CD14-positive monocyte (primary cell): Measurements from ENCODE around the gene RNF213. TPM values are rescaled to one million over a fixed set of nuclear protein-coding genes. Genes with fewer than 3 reads are reported as not detected.

Experiments
- DNase-seq, 3 donors: peaks; one replicate each; pipeline ENCODE4 v3.0.0-alpha.2; 2011 to 2022
- H2AFZ ChIP-seq: 2 replicates; pipeline ENCODE4 v1.6.0; 2012; ENCODE audit warnings: mild to moderate bottlenecking, low read depth, low read length, inconsistent platforms; ENCODE audit not compliant: insufficient read depth, poor library complexity, severe bottlenecking
- H3K27ac ChIP-seq, 2 donors: 1 replicate in 1 of 2; 2 replicates in 1 of 2; pipeline ENCODE4 v1.5.1; 2012 to 2013; ENCODE audit warnings: low read length in 2 of 2, control low read depth in 1 of 2, inconsistent platforms in 1 of 2, low read depth in 1 of 2, mild to moderate bottlenecking in 1 of 2
- H3K27me3 ChIP-seq, 2 donors: one replicate each; pipeline versions ENCODE4 v1.6.0 to v1.6.1; 2011 to 2013; ENCODE audit warnings: low read length in 2 of 2; ENCODE audit not compliant: control insufficient read depth in 2 of 2, insufficient read depth in 2 of 2
- H3K36me3 ChIP-seq, 2 donors: replicated peaks in 1 of 2; 1 replicate in 1 of 2; 2 replicates in 1 of 2; pipeline versions ENCODE4 v1.5.1 to v1.6.1; 2012 to 2013; ENCODE audit warnings: low read length in 2 of 2, control low read depth in 1 of 2, inconsistent platforms in 1 of 2, mild to moderate bottlenecking in 1 of 2; ENCODE audit not compliant: insufficient read depth in 2 of 2, control insufficient read depth in 1 of 2
- H3K4me1 ChIP-seq, 2 donors: 1 replicate in 1 of 2; 2 replicates in 1 of 2; pipeline versions ENCODE4 v1.5.1 to v1.6.1; 2012 to 2013; ENCODE audit warnings: low read length in 2 of 2, control low read depth in 1 of 2, inconsistent platforms in 1 of 2, mild to moderate bottlenecking in 1 of 2, moderate library complexity in 1 of 2; ENCODE audit not compliant: insufficient read depth in 2 of 2, control insufficient read depth in 1 of 2
- H3K4me2 ChIP-seq: replicated peaks from 2 replicates; pipeline ENCODE3; 2012; ENCODE audit warnings: low read length, moderate library complexity, mild to moderate bottlenecking; ENCODE audit not compliant: poor library complexity, severe bottlenecking; ENCODE audit errors: extremely low read depth
- H3K4me3 ChIP-seq, 3 experiments: fragments of 200-600 bp in 1 of 3; sonication (generic) in 1 of 3; replicated peaks in 1 of 3; 1 replicate in 2 of 3; 2 replicates in 1 of 3; pipeline ENCODE4 v1.5.1; 2011 to 2013; ENCODE audit warnings: low read length in 3 of 3, mild to moderate bottlenecking in 3 of 3, control low read depth in 2 of 3, low read depth in 2 of 3, inconsistent platforms in 1 of 3, moderate library complexity in 1 of 3
- H3K79me2 ChIP-seq: 2 replicates; pipeline ENCODE4 v1.6.0; 2012; ENCODE audit warnings: mild to moderate bottlenecking, control low read depth, inconsistent platforms, low read length, moderate library complexity; ENCODE audit not compliant: insufficient read depth
- H3K9ac ChIP-seq: 2 replicates; pipeline ENCODE4 v1.6.0; 2017; ENCODE audit warnings: low read length, mild to moderate bottlenecking; ENCODE audit not compliant: insufficient read depth, poor library complexity, severe bottlenecking
- H3K9me3 ChIP-seq, 2 donors: replicated peaks in 1 of 2; 1 replicate in 1 of 2; 2 replicates in 1 of 2; pipeline versions ENCODE4 v1.5.1 to v1.6.1; 2012 to 2013; ENCODE audit warnings: low read length in 2 of 2, control low read depth in 1 of 2; ENCODE audit not compliant: control insufficient read depth in 1 of 2, insufficient read depth in 1 of 2
- H4K20me1 ChIP-seq: 2 replicates; pipeline ENCODE4 v1.6.0; 2012; ENCODE audit warnings: mild to moderate bottlenecking, low read length, control low read depth, moderate library complexity; ENCODE audit not compliant: insufficient read depth
- H3K27ac Mint-ChIP-seq, 7 donors: one replicate each; pipeline ENCODE4 v1.8.0; 2020; ENCODE audit warnings: mild to moderate bottlenecking in 7 of 7, mixed read lengths in 7 of 7, moderate library complexity in 6 of 7, inconsistent platforms in 2 of 7
- H3K27me3 Mint-ChIP-seq, 3 donors: one replicate each; pipeline ENCODE4 v1.8.0; 2021 to 2022; ENCODE audit warnings: low read depth in 3 of 3, mild to moderate bottlenecking in 3 of 3, mixed read lengths in 3 of 3, moderate library complexity in 3 of 3, inconsistent platforms in 1 of 3
- H3K36me3 Mint-ChIP-seq, 2 donors: one replicate each; pipeline ENCODE4 v1.8.0; 2020; ENCODE audit warnings: mixed read lengths in 2 of 2, inconsistent platforms in 1 of 2, mild to moderate bottlenecking in 1 of 2
- H3K4me1 Mint-ChIP-seq: one replicate; pipeline ENCODE4 v1.8.0; 2020; ENCODE audit warnings: mild to moderate bottlenecking, mixed read lengths
- H3K4me3 Mint-ChIP-seq, 2 donors: one replicate each; pipeline ENCODE4 v1.8.0; 2020; ENCODE audit warnings: mild to moderate bottlenecking in 2 of 2, mixed read lengths in 2 of 2, moderate library complexity in 1 of 2
- H3K9me3 Mint-ChIP-seq, 7 donors: one replicate each; pipeline ENCODE4 v1.8.0; 2020 to 2022; ENCODE audit warnings: mixed read lengths in 7 of 7, mild to moderate bottlenecking in 6 of 7, moderate library complexity in 6 of 7, inconsistent platforms in 2 of 7
- WGBS: methylation state at CpG from one replicate; pipeline ENCODE4 v1.1.5; 2013; ENCODE audit warnings: missing lambda C conversion rate; ENCODE audit not compliant: insufficient coverage; 5-methylcytosine and 5-hydroxymethylcytosine counted together
- intact Hi-C, 2 donors: fragments of 100-400 bp; cut with micrococcal nuclease; formaldehyde crosslinking; loops; one replicate each; pipeline versions ENCODE4 v1.15.0 to v1.15.1; 2023
- polyA plus RNA-seq, 3 donors: library from polyadenylated mRNA; depleted of rRNA in 1 of 3; unstranded in 2 of 3; stranded (reverse) in 1 of 3; fragments of 300-500 nt in 2 of 3; fragments of >200 nt in 1 of 3; fragmentation: Illumina TruSeq in 2 of 3; gene quantifications; 1 replicate in 2 of 3; 2 replicates in 1 of 3; pipeline ENCODE4 v1.2.3, GENCODE V29; 2012 to 2021
- TF ChIP-seq, protein P1 (sequence below): fragments of 200-600 bp; IDR thresholded peaks from one replicate; pipeline ENCODE4 v1.8.0; 2022; ENCODE audit warnings: antibody characterized with exemption, mild to moderate bottlenecking

RNF213 gene
- polyA plus RNA-seq, 3 donors: 10.3 to 196 (median 18.1) TPM

DNA sequence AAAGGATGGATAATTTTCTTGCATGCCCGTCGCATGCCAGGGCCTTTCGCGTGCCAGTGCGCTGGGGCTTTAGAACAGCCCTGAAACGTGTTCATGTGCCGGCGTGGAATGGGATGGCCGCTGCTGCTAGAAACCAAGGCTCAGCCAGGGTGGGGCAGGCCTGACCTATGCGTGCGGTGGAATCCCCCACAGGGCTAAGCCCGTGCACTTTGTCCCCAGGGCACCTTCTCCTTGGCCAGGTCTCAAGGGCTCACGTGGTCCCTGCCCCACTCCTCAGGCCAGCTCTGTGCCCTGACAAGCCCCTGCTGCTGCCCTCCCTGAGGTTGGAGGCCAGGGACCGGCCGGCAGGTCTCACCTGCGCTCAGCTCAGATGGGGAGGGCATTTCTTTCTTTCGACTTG, 13.1 kb upstream of the RNF213 start:
- Mint-ChIP-seq H3K4me1 (no peaks in the 10 kb centered on the region), H3K4me3 (no peak overlapping the region), H3K27ac (no peak overlapping the region), H3K27me3 (peaks cover 0 to 13% (median 8%) of the 10 kb centered on the region in 3 donors), H3K9me3 (peaks cover 0 to 2% (median 0%) of the 10 kb centered on the region in 7 donors), H3K36me3 (peaks cover 0 to 11% of the 10 kb centered on the region in 2 donors)
- TF ChIP-seq, protein P1, sequence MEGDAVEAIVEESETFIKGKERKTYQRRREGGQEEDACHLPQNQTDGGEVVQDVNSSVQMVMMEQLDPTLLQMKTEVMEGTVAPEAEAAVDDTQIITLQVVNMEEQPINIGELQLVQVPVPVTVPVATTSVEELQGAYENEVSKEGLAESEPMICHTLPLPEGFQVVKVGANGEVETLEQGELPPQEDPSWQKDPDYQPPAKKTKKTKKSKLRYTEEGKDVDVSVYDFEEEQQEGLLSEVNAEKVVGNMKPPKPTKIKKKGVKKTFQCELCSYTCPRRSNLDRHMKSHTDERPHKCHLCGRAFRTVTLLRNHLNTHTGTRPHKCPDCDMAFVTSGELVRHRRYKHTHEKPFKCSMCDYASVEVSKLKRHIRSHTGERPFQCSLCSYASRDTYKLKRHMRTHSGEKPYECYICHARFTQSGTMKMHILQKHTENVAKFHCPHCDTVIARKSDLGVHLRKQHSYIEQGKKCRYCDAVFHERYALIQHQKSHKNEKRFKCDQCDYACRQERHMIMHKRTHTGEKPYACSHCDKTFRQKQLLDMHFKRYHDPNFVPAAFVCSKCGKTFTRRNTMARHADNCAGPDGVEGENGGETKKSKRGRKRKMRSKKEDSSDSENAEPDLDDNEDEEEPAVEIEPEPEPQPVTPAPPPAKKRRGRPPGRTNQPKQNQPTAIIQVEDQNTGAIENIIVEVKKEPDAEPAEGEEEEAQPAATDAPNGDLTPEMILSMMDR: no peak
- Histone ChIP-seq H4K20me1 (no peaks in the 10 kb centered on the region), H2AFZ (no peak overlapping the region), H3K4me3 (no peak overlapping the region), H3K4me2 (no peak overlapping the region), H3K79me2 (no peaks in the 10 kb centered on the region), H3K27ac (no peak overlapping the region), H3K27me3 (no peaks in the 10 kb centered on the region), H3K36me3 (no peaks in the 10 kb centered on the region), H3K9me3 (no peaks in the 10 kb centered on the region), H3K4me1 (no peaks in the 10 kb centered on the region), H3K9ac (no peak overlapping the region)
- DNase-seq: no peak
- 99% methylated on average over 16 of the region's 17 CpGs for WGBS
- intact Hi-C loops: no loop called here

DNA sequence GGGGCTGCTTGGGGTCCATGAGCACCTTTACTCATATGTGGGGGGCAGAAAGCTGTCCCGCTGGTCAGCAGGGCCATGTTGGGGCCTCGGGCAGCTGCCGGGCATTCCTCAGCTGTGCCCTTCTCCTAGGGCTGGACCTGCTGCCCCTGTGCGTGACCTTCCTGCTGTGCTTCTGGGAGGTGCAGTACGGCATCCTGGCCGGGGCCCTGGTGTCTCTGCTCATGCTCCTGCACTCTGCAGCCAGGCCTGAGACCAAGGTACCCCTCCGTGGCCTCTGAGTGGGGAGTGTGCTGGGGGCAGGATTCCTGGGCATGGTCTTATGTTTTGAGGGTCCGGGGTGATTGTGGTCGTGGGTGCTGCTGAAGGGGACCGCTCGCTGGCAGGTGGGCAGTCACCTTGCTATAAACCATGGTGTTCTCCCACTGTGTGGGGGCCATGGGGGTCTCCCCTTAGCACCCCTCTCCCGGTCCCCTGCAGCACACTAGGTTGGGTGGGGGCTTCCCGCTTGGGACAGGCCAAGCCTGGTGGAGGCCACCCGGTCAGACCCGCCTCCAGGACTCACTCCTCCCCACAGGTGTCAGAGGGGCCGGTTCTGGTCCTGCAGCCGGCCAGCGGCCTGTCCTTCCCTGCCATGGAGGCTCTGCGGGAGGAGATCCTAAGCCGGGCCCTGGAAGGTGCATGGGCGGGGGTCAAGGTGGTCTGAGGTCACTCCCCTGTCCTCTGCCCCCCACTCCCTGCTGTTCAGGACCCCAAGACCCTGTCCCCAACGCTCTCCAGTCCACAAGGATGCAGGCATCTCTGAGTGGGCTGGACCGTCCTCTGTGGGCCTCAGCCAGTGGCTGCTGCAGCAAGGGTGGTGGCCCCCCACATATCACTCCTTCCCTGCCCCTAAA, 12.4 kb upstream of the RNF213 start:
- Histone ChIP-seq H3K36me3 (no peaks in the 10 kb centered on the region), H3K4me2 (no peak overlapping the region)
- H3K27me3 Mint-ChIP-seq: peaks cover 0 to 13% (median 9%) of the 10 kb centered on the region in 3 donors

More for the DNA sequence above, 12.4 kb upstream of the RNF213 start:
- Histone ChIP-seq H3K9me3 (no peaks in the 10 kb centered on the region), H3K27ac (no peak overlapping the region), H3K4me1 (no peaks in the 10 kb centered on the region), H4K20me1 (no peaks in the 10 kb centered on the region), H2AFZ (no peak overlapping the region), H3K79me2 (no peaks in the 10 kb centered on the region), H3K27me3 (no peaks in the 10 kb centered on the region), H3K4me3 (no peak overlapping the region), H3K9ac (no peak overlapping the region)
- 94% methylated on average over 19 of the region's 23 CpGs for WGBS
- Mint-ChIP-seq H3K4me3 (no peak overlapping the region), H3K27ac (no peak overlapping the region), H3K9me3 (peaks cover 0 to 2% (median 0%) of the 10 kb centered on the region in 7 donors), H3K36me3 (peaks cover 0 to 11% of the 10 kb centered on the region in 2 donors), H3K4me1 (peaks cover 3% of the 10 kb centered on the region)
- no peak for DNase-seq
- TF ChIP-seq, protein P1: no peak
- intact Hi-C loops: no loop called here
